Lower leg skin (tissue), 4 donors: ENCODE results near the gene PLEKHA1. TPM values are rescaled to one million over a fixed set of nuclear protein-coding genes. Genes with fewer than 3 reads are reported as not detected.

Experiments
- DNase-seq, 2 donors: peaks; one replicate each; pipeline ENCODE4 v3.0.0-alpha.2; 2019; ENCODE audit warnings: low spot score in 2 of 2
- H3K4me3 ChIP-seq: fragments of 200-600 bp; sonication (generic); 2 replicates; pipeline ENCODE4 v1.5.1; 2017; ENCODE audit warnings: mild to moderate bottlenecking, low read depth; ENCODE audit not compliant: poor library complexity, severe bottlenecking
- POLR2A ChIP-seq, 2 donors: fragments of 450-650 bp; IDR thresholded peaks; one replicate each; pipeline ENCODE4 v1.6.1; 2016 to 2017; ENCODE audit warnings: antibody characterized with exemption in 2 of 2, mild to moderate bottlenecking in 1 of 2, moderate library complexity in 1 of 2
- WGBS, 2 donors: methylation state at CpG; one replicate each; pipeline ENCODE4 v1.1.5; 2018; 5-methylcytosine and 5-hydroxymethylcytosine counted together
- intact Hi-C: fragments of 100-400 bp; cut with DNase I; formaldehyde crosslinking; loops from one replicate; pipeline ENCODE4 v1.15.0; 2023; ENCODE audit warnings: low total_unique reads
- total RNA-seq, 4 donors: library from RNA; depleted of rRNA; stranded (reverse); fragments of >200 nt; gene quantifications; one replicate each; pipeline ENCODE4 v1.1.0, GENCODE V29; 2016
- TF ChIP-seq, protein P1 (sequence below), 3 donors: fragments of 450-650 bp; IDR thresholded peaks; one replicate each; pipeline ENCODE4 v1.5.1; 2016; ENCODE audit warnings: antibody characterized with exemption in 3 of 3, mild to moderate bottlenecking in 3 of 3, moderate library complexity in 2 of 3

PLEKHA1 gene
- total RNA-seq, 4 donors from 2014 or later = 83.6 to 116 (median 105) TPM

GRCh38 chr10:122328676-122329075 is 45.8 kb upstream of the PLEKHA1 start:
- WGBS, 2 donors = 63 to 72% methylated on average over 9 of the region's 9 CpGs
- H3K4me3 ChIP-seq = no peak overlapping the region
- peak in 1 of 2 donors; percentile 14 for DNase-seq
- no peak for TF ChIP-seq POLR2A (IDR thresholded peaks at IDR 0.05)
- TF ChIP-seq, protein P1, sequence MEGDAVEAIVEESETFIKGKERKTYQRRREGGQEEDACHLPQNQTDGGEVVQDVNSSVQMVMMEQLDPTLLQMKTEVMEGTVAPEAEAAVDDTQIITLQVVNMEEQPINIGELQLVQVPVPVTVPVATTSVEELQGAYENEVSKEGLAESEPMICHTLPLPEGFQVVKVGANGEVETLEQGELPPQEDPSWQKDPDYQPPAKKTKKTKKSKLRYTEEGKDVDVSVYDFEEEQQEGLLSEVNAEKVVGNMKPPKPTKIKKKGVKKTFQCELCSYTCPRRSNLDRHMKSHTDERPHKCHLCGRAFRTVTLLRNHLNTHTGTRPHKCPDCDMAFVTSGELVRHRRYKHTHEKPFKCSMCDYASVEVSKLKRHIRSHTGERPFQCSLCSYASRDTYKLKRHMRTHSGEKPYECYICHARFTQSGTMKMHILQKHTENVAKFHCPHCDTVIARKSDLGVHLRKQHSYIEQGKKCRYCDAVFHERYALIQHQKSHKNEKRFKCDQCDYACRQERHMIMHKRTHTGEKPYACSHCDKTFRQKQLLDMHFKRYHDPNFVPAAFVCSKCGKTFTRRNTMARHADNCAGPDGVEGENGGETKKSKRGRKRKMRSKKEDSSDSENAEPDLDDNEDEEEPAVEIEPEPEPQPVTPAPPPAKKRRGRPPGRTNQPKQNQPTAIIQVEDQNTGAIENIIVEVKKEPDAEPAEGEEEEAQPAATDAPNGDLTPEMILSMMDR (IDR thresholded peaks at IDR 0.05) = no peak
- intact Hi-C loops = no loop called here

DNA sequence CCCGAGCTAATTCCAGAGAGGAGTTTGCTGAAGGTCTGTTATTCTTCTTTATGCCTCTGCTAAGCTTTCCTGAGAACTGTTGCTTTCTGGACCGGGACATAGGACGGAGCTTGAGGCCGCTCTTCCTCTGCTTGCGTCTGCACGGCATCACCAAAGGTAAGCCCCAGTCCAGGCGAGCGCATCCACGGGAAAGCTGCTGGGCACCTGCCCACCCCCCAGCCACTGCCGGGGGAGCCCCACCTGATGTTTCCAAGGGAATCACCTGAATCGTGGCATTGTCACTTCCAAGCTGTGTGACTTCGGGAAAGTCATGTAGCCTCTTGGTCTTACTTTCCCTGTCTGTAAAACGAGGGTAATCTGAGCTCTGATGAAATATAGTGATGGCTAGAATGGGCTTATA is 45.1 kb upstream of the PLEKHA1 start:
- H3K4me3 ChIP-seq = no peak overlapping the region
- 81 to 83% methylated on average over 13 of the region's 13 CpGs for WGBS, 2 donors
- DNase-seq = peak in 1 of 2 donors; percentile 7
- intact Hi-C loops = no loop called here
- no peak for TF ChIP-seq POLR2A (IDR thresholded peaks at IDR 0.05)
- TF ChIP-seq, protein P1 (IDR thresholded peaks at IDR 0.05) = no peak

DNA sequence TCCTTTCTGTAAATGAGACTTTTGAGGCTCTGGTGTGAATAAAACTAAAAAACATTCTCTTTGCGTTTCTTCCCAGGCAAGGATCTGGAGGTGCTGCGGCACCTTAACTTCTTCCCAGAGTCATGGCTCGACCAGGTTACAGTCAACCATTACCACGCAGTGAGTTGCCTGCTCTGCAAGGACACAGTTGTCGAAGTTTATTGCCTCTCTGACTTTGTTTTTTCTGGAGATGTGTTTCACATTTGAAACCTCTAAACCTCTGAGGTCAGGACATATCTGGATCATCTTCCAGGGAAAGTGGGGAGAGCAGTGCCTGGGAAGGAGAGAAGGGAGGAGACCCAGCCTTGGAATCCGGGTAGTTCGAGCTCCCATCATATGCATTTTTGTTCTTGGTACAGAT is 43.4 kb upstream of the PLEKHA1 start:
- no peak for DNase-seq
- 87 to 90% methylated on average over 7 of the region's 7 CpGs for WGBS, 2 donors
- H3K4me3 ChIP-seq = no peak overlapping the region
- intact Hi-C loops = no loop called here
- TF ChIP-seq, protein P1 (IDR thresholded peaks at IDR 0.05) = no peak
- TF ChIP-seq POLR2A (IDR thresholded peaks at IDR 0.05) = no peak

GRCh38 chr10:122331615-122332446 is 42.7 kb upstream of the PLEKHA1 start:
- no peak overlapping the region for H3K4me3 ChIP-seq
- no peak for TF ChIP-seq POLR2A (IDR thresholded peaks at IDR 0.05)
- TF ChIP-seq, protein P1 (IDR thresholded peaks at IDR 0.05) = no peak
- DNase-seq = no peak
- intact Hi-C loops = no loop called here
- WGBS, 2 donors = 75 to 79% methylated on average over 16 of the region's 16 CpGs

- 64 to 71% methylated on average over 4 of the region's 4 CpGs for WGBS, 2 donors
- intact Hi-C loops = no loop called here
- H3K4me3 ChIP-seq = no peak overlapping the region
- TF ChIP-seq, protein P1 (IDR thresholded peaks at IDR 0.05) = no peak
- TF ChIP-seq POLR2A (IDR thresholded peaks at IDR 0.05) = no peak
- DNase-seq = no peak
Observed at GRCh38 chr10:122333037-122333436, 41.5 kb upstream of the PLEKHA1 start.
